IPS-20b (cell line): Measurements from ENCODE around the gene ZNF384.

Experiments
- H3K27ac ChIP-seq: one replicate; pipeline ENCODE4 v1.5.1; 2013; ENCODE audit warnings: low read length
- H3K27me3 ChIP-seq: 2 replicates; pipeline ENCODE4 v1.6.1; 2013; ENCODE audit warnings: mild to moderate bottlenecking, low read length, inconsistent platforms; ENCODE audit not compliant: insufficient read depth
- H3K36me3 ChIP-seq: 2 replicates; pipeline ENCODE4 v1.6.1; 2013; ENCODE audit warnings: low read depth, mild to moderate bottlenecking, inconsistent platforms, low read length, moderate library complexity; ENCODE audit not compliant: insufficient read depth
- H3K4me1 ChIP-seq: 2 replicates; pipeline ENCODE4 v1.6.1; 2013; ENCODE audit warnings: mild to moderate bottlenecking, control low read depth, inconsistent platforms, low read length, moderate library complexity; ENCODE audit not compliant: insufficient read depth
- H3K4me3 ChIP-seq: 2 replicates; pipeline ENCODE4 v1.5.1; 2013; ENCODE audit warnings: mild to moderate bottlenecking, low read length, inconsistent platforms
- H3K9ac ChIP-seq: 2 replicates; pipeline ENCODE4 v1.6.1; 2013; ENCODE audit warnings: low read depth, mild to moderate bottlenecking, inconsistent platforms, low read length, moderate library complexity
- H3K9me3 ChIP-seq: 2 replicates; pipeline ENCODE4 v1.6.1; 2013; ENCODE audit warnings: mild to moderate bottlenecking, low read depth, low read length, inconsistent platforms; ENCODE audit not compliant: insufficient read depth

Gene ZNF384

DNA sequence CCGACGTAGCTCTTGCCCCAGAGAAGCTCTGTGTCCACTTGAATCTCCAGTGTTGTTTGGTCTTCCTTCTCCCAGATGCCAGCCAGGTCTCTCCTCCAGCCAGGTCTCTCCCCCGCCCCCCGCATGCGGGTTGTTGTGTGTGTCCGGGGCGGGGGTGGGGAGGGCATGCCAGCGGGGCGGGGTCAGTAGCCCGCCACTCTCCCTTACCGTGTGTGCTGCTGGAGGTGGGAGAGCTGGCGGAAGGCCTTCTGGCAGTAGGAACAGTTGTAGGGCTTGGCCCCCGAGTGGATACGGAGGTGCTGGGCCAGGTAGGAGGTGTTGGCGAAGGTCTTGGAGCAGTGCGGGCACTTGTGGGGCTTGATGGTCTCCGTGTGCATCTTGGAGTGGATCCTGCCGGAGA, 17.0 kb downstream of the ZNF384 start:
- H3K4me3 ChIP-seq: no peak overlapping the region
- H3K27me3 ChIP-seq: no peaks in the 10 kb centered on the region
- no peak overlapping the region for H3K9ac ChIP-seq
- H3K4me1 ChIP-seq: no peaks in the 10 kb centered on the region
- H3K36me3 ChIP-seq: peaks cover 96% of the 10 kb centered on the region
- no peaks in the 10 kb centered on the region for H3K9me3 ChIP-seq
- no peak overlapping the region for H3K27ac ChIP-seq

- Histone ChIP-seq H3K27ac (no peak overlapping the region), H3K9me3 (no peaks in the 10 kb centered on the region), H3K27me3 (no peaks in the 10 kb centered on the region), H3K4me3 (no peak overlapping the region), H3K4me1 (no peaks in the 10 kb centered on the region), H3K9ac (no peak overlapping the region), H3K36me3 (peaks cover 63% of the 10 kb centered on the region)
These were observed 21.5 kb downstream of the ZNF384 start for GRCh38 chr12:6667559-6668210.

DNA sequence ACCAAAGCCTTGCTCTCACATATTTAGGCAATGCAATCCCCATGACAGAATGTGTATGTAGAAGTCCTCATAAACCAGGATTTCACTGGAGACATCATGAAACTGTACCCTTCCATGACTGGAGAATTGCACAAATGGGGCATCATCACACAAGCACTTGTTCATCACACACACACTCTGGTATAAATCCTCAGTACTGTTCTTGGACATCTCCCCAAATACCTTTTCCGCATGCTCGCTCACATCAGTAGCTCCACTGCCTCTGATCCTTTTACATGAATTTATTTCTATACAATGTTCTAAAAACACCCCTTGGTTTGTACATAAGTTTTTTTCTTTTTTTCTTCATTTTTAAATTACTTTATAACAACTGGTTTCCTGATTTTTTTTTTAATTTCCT, 23.0 kb downstream of the ZNF384 start:
- Histone ChIP-seq H3K36me3 (peaks cover 49% of the 10 kb centered on the region), H3K4me1 (no peaks in the 10 kb centered on the region)

DNA sequence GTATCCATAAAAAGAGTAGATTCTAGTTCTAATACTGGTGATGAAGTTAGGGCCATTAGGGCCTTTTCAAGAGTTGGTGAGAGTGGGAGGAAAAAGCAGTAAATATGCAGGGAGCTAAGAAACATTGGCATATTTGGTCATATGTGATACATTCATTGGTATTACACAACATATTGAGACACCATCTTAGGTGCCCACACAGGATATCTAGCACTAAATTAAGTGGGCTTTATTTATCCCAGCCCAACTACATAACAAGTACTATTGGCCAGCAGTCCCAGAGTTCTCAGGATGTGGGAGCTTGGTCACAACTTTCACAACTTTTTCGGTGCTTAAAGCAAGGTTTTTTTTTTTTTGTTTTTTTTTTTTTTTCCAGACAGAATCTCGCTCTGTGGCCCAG, 24.3 kb downstream of the ZNF384 start:
- no peak overlapping the region for H3K9ac ChIP-seq
- H3K27me3 ChIP-seq: no peaks in the 10 kb centered on the region
- H3K9me3 ChIP-seq: no peaks in the 10 kb centered on the region
- peaks cover 36% of the 10 kb centered on the region for H3K36me3 ChIP-seq
- no peak overlapping the region for H3K27ac ChIP-seq
- H3K4me1 ChIP-seq: no peaks in the 10 kb centered on the region
- no peak overlapping the region for H3K4me3 ChIP-seq

More for the DNA sequence above, 23.0 kb downstream of the ZNF384 start:
- no peaks in the 10 kb centered on the region for H3K9me3 ChIP-seq
- no peaks in the 10 kb centered on the region for H3K27me3 ChIP-seq
- no peak overlapping the region for H3K4me3 ChIP-seq
- no peak overlapping the region for H3K27ac ChIP-seq
- H3K9ac ChIP-seq: no peak overlapping the region

GRCh38 chr12:6662906-6663742, 26.1 kb downstream of the ZNF384 start, which contains the start of gene ING4:
TSS of gene ING4 (minus strand) at chr12:6663119. CDS start at chr12:6663101, 18 bp downstream.
- peak within 1 kb of the TSS; percentile 85; the same call in 1 of the 2 replicates for H3K9ac ChIP-seq
- peak within 1 kb of the TSS; percentile 90 for H3K4me3 ChIP-seq
- H3K9me3 ChIP-seq: no peaks in the 10 kb centered on the region
- no peaks in the 10 kb centered on the region for H3K27me3 ChIP-seq
- peak within 1 kb of the TSS; percentile 2 for H3K27ac ChIP-seq
- no peaks in the 10 kb centered on the region for H3K4me1 ChIP-seq
- peaks cover 22% of the 10 kb centered on the region for H3K36me3 ChIP-seq

GRCh38 chr12:6662602-6662905, 26.6 kb downstream of the ZNF384 start:
- no peak overlapping the region for H3K27ac ChIP-seq
- peak overlapping the region; percentile 90 for H3K4me3 ChIP-seq

GRCh38 chr12:6653987-6654386, 35.2 kb downstream of the ZNF384 start:
- Histone ChIP-seq H3K36me3 (peaks cover 42% of the 10 kb centered on the region), H3K4me1 (no peaks in the 10 kb centered on the region), H3K9ac (no peak overlapping the region), H3K27me3 (no peaks in the 10 kb centered on the region), H3K27ac (no peak overlapping the region), H3K9me3 (no peaks in the 10 kb centered on the region), H3K4me3 (no peak overlapping the region)

More at GRCh38 chr12:6662602-6662905, 26.6 kb downstream of the ZNF384 start:
- peak overlapping the region; percentile 85; the same call in 1 of the 2 replicates for H3K9ac ChIP-seq
- peaks cover 16% of the 10 kb centered on the region for H3K36me3 ChIP-seq
- no peaks in the 10 kb centered on the region for H3K27me3 ChIP-seq
- H3K4me1 ChIP-seq: no peaks in the 10 kb centered on the region
- H3K9me3 ChIP-seq: no peaks in the 10 kb centered on the region

GRCh38 chr12:6653342-6653741, 35.8 kb downstream of the ZNF384 start:
- Histone ChIP-seq H3K4me3 (no peak overlapping the region), H3K9ac (no peak overlapping the region), H3K27me3 (no peaks in the 10 kb centered on the region), H3K9me3 (no peaks in the 10 kb centered on the region), H3K36me3 (peaks cover 44% of the 10 kb centered on the region), H3K4me1 (no peaks in the 10 kb centered on the region), H3K27ac (no peak overlapping the region)

DNA sequence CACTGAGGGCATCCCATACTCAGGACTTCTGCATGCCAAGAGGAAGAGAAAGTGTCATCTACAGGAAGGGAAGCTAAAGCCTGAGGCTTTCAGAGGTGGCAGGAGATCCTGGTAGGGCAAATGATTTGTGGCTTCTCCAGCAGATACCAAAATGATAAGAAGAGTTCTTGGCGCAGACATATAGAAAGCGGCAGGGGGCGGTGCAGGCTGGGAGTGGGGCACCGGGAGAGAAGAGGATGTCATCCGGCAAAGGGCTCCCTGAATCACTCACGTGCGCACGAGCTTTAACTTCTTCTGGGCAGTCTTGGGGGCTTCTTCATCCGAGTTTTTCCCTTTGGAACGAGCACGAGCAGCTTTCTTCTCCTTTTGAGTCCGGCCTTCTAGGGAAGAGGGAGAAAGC, 36.8 kb downstream of the ZNF384 start:
- Histone ChIP-seq H3K9me3 (no peaks in the 10 kb centered on the region), H3K27me3 (no peaks in the 10 kb centered on the region), H3K4me1 (no peaks in the 10 kb centered on the region), H3K4me3 (no peak overlapping the region), H3K36me3 (peaks cover 49% of the 10 kb centered on the region), H3K27ac (no peak overlapping the region), H3K9ac (no peak overlapping the region)

- Histone ChIP-seq H3K4me3 (no peak overlapping the region), H3K36me3 (peaks cover 39% of the 10 kb centered on the region), H3K4me1 (no peaks in the 10 kb centered on the region), H3K9me3 (no peaks in the 10 kb centered on the region), H3K27me3 (peaks cover 10% of the 10 kb centered on the region), H3K9ac (no peak overlapping the region), H3K27ac (no peak overlapping the region)
These were observed 38.3 kb downstream of the ZNF384 start for GRCh38 chr12:6650832-6651231.

GRCh38 chr12:6647083-6647604, 42.0 kb downstream of the ZNF384 start, which contains the start of gene ACRBP:
TSS of gene ACRBP (minus strand) at chr12:6647432. CDS start at chr12:6647366, 66 bp downstream.
- no peak within 1 kb of the TSS for H3K27ac ChIP-seq
- H3K27me3 ChIP-seq: peaks cover 15% of the 10 kb centered on the region
- H3K9me3 ChIP-seq: no peaks in the 10 kb centered on the region
- peak within 1 kb of the TSS; percentile 67; the same call in 1 of the 2 replicates for H3K9ac ChIP-seq
- peaks cover 23% of the 10 kb centered on the region for H3K36me3 ChIP-seq
- no peaks in the 10 kb centered on the region for H3K4me1 ChIP-seq
- H3K4me3 ChIP-seq: peak within 1 kb of the TSS; percentile 74
